Muscle of back (tissue), 10 donors: Measurements from ENCODE around the gene PLOD1. TPM values are rescaled to one million over a fixed set of nuclear protein-coding genes. Genes with fewer than 3 reads are reported as not detected.

ENCODE experiments used
- polyA plus RNA-seq, 10 donors: library from polyadenylated mRNA; unstranded; fragments of 120-200 nt; gene quantifications; one replicate each; pipeline ENCODE4 v1.2.1, GENCODE V29; 2013; ENCODE audit not compliant: insufficient read length in 10 of 10

Gene PLOD1
- polyA plus RNA-seq, 10 donors: 133 to 221 (median 172) TPM

Other genes starting within 250 kb of the PLOD1 start
- gene DRAXIN, start 243.0 kb upstream of the PLOD1 start, polyA plus RNA-seq: under 1 TPM; 0.22 to 0.53 (median 0.36) TPM
- 10 to 100 TPM; 13.9 to 20.4 (median 16.7) TPM for gene AGTRAP, start 198.6 kb upstream of the PLOD1 start, polyA plus RNA-seq
- 10 to 100 TPM in 2 of 10 donors, 1 to 10 TPM in 7, not detected in 1; 2.0 to 15.5 (median 9.2) TPM for gene C1orf167, start 172.5 kb upstream of the PLOD1 start, polyA plus RNA-seq
- gene MTHFR, start 128.8 kb upstream of the PLOD1 start, polyA plus RNA-seq: 10 to 100 TPM; 22.4 to 45.2 (median 35.8) TPM
- gene CLCN6, start 128.5 kb upstream of the PLOD1 start, polyA plus RNA-seq: 10 to 100 TPM in 8 of 10 donors, 1 to 10 TPM in 2; 9.4 to 17.4 (median 13.2) TPM
- gene NPPA, start 86.9 kb upstream of the PLOD1 start, polyA plus RNA-seq: 1 to 10 TPM in 9 of 10 donors, under 1 TPM in 1; 0.81 to 2.9 (median 1.5) TPM
- gene NPPB, start 75.8 kb upstream of the PLOD1 start, polyA plus RNA-seq: not detected
- 10 to 100 TPM; 26.1 to 33.9 (median 29.2) TPM for gene KIAA2013, start 8.3 kb upstream of the PLOD1 start, polyA plus RNA-seq
- 10 to 100 TPM; 53.5 to 81.4 (median 67.3) TPM for gene MFN2, start 45.7 kb downstream of the PLOD1 start, polyA plus RNA-seq
- 10 to 100 TPM; 12.0 to 18.7 (median 16.9) TPM for gene MIIP, start 84.8 kb downstream of the PLOD1 start, polyA plus RNA-seq
- gene TNFRSF8, start 128.6 kb downstream of the PLOD1 start, polyA plus RNA-seq: under 1 TPM; 0.11 to 0.33 (median 0.21) TPM
- gene TNFRSF1B, start 232.3 kb downstream of the PLOD1 start, polyA plus RNA-seq: 10 to 100 TPM; 10.5 to 18.2 (median 12.4) TPM